ENCODE results near the gene SEL1L.
"Not testable (repeated sequence)": the region's sequence is repeated elsewhere in the genome, so short reads cannot be mapped to it uniquely, and the experiment has no call there.

Gene SEL1L

GRCh38 chr14:81447021-81447764 is 86.5 kb downstream of the SEL1L start:
- no peak for DNase-seq (ENCODE audit: low spot score)

GRCh38 chr14:81446279-81447007 is 87.2 kb downstream of the SEL1L start:
- DNase-seq (ENCODE audit: low spot score) = no peak

DNA sequence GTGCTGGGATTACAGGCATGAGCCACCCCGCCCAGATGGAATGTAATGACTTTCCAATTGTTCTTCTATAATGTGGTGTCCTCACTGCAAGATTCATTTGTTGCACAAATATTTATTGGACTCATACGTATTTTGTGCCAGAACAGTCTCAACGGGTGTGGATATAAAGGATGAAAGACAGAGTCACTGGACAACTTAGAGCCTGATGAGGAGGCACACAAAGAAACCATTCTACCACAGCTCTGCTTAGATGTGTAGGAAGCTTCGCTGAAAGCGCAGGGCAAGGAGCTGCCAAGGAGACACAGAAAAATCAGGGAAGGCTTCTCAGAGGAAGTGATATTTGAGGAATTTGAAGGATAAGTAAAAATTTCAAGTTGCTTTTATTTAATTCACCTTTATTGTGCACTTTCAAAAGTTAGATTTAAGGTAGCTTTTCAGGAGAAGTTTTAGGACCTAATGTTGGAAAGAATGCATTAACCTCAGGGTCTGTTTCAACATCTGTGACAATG is 92.0 kb downstream of the SEL1L start:
- DNase-seq (ENCODE audit: low spot score) = no peak

DNA sequence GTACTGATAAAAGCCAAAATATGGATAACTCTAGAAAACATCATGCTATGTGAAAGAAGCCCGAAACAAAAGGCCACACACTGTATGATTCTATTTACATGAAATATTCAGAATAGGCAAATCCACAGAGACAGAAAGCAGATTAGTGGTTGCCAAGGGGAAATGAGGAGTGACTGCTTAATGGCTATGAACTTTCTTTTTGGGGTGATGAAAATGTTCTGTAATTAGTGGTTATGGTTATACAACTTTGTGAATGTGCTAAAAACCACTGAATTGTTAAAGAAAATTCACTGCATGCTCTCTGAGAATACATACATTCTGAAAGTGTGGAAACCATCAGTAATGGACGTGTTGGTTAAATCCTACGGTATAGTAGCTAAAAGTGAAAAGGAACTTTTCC is 93.6 kb downstream of the SEL1L start:
- no peak for DNase-seq (ENCODE audit: low spot score)

- no peak for DNase-seq (ENCODE audit: low spot score)
Measured at GRCh38 chr14:81437244-81437643, 96.4 kb downstream of the SEL1L start.

DNA sequence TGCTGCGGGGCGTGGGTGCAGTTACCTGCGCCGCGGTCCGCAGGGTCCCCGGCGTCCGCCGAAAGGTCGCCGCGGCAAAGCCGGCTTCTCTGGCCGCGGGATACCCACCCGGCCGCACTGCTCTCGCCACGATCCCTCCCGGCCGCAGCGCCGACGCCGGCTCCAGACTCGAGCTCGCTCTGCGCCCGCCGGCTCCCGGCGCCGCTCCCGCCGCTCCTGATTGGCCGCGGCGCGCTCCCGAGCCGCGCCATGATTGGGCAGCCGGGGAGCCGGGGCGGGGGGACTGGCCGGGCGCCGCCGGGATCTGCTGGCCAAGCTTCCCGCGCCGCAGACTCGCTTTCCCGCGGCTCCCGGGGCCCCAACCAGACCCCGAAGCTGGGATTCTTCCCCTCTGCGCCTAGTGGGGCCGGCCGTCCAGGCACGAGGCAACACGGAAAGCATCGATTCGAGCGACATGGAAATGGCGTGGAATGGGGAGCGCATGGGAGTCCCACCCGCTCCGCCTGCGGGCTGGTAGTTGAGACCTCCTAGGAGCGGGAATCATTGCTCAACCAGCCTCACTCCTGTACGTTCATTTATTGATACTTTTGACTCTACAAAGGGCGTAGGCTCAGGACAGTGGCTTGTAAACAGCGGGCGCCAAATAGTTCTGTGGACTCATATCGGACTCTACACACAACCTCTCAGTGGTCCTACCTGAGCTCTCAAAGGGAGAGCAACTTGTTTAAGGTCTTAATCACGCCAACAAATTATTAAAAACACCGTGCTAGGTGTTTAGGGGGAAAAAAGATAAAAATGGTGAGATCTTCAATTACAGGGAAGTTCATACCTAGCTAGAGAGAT is 97.1 kb downstream of the SEL1L start:
- peak; percentile 65 for DNase-seq (ENCODE audit: low spot score)

DNA sequence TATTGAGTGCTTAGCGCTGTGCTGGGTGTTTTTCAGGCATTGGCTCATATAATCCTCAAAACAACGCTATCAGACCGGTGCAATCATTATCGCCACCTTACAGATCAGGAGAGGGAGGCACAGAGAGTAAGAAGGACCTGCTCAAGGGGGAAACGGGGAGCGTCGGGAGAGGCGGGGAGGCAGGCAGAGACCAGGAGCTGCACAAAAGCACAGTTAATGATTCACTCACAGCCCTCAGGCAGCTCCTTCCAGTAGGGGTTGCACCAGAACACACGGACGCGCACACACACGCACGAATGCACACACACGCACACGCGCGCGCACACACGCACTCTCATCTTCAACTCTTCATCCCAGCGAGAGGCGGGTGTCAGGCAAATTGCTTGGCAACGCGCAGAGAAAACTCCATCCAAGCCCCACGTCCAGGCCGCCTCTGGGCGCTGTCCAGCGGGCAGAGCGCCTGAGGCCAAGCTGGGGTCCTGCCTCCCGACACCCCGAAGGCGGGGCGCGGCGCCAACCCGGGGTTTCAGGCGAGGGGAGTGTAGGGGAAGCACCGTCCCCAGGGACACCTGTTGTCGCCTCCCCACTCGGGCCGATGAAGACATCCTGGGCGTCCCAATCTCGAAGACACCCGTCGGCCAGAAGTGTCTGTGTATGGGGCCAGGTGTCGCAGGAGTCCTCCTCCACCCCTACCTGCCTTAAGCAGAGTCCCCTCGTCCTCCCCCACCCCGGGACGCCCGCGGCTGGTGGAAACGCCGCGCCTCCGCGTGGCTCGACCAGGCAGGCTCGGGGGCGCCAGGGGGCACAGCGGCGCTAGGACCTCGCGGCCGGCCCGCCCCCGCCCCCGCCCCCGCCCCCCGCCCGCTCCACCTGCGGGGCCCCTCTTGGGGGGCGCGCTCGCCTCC is 98.0 kb downstream of the SEL1L start:
- DNase-seq (ENCODE audit: low spot score) = peak; percentile 81

- no peak for DNase-seq (ENCODE audit: low spot score)
Measured at GRCh38 chr14:81435048-81435390, 98.6 kb downstream of the SEL1L start.

DNA sequence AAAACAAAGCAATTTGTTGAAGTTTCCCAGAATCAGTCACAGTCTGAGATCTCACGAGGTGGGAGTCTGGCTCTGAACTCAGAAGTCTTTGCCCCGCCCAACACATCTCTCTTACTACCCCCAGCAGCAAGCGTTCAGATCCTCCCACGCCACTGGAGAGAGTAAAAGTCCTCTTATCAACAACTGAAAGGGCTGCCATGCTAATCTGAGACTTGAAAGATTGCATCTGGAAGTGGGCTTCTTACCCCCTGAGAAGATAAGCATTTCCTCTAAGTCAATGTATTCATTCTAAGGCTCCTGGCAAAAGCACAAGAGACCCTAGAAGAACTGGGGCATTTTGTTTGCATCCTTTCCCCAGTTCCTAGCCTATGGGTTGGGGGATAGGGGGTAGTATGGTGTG is 99.4 kb downstream of the SEL1L start:
- DNase-seq (ENCODE audit: low spot score) = no peak

- DNase-seq (ENCODE audit: low spot score) = no peak
Measured at GRCh38 chr14:81433378-81433777, 100.3 kb downstream of the SEL1L start.

DNA sequence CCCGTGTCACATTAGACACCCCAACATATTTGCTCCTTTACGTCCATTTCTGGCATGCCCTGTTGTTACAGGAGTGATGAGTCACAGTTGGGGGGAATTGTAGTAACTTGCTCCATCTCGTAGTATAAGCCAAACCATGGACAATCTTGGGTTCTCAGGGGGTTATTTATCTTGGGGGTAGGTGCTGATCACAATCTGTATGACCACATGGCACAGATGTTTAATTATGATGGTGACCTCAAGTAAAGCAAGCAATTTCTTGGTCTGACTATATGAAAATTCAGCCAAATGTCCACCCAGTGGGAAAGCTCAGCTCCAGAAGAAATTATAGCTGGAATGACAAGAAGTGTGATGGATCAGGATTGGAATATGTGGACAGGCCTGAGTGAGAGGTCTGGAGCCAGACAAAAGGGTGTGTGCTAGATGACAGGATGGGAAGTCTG is 101.4 kb downstream of the SEL1L start:
- no peak for DNase-seq (ENCODE audit: low spot score)

DNA sequence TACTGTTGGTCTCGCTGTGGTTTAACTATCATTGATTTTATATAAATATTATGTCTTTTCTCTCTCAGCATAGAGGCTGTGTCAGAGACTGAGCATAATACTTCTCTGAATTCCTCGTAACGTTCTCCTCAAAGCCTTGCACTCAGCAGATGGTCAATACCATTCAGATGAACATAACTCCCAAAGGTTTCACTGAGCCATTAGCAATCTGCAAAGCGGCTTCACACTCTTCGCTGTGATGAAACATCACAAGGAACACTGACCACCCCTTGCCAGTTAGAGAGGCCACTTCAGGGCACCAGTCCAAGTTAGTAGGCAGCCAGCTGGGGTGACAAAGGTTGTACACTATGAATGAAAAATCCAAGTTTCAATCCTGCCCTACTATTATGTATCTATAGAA is 103.4 kb downstream of the SEL1L start:
- peak; percentile 22 for DNase-seq (ENCODE audit: low spot score)

GRCh38 chr14:81429749-81430148 is 103.9 kb downstream of the SEL1L start:
- not testable (repeated sequence) for DNase-seq (ENCODE audit: low spot score)

DNA sequence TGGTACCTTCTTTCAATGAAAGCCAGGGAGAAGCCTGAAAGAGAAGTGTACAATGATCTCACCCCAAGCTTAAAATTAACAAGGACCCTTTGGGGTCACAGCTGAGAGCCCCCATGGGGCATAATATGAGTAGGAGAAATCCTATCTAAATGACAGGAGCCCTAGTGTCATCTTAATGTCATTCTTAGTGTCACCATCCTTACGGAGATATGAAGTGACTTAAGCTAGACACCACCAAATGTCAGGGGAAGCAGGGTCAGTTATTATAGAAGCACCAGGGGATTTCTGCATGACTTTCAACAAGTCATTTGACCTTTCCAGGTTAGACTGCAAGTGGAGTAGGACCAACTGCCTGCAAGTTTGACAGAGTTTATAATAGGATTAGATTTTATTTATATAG is 104.6 kb downstream of the SEL1L start:
- no peak for DNase-seq (ENCODE audit: low spot score)

DNA sequence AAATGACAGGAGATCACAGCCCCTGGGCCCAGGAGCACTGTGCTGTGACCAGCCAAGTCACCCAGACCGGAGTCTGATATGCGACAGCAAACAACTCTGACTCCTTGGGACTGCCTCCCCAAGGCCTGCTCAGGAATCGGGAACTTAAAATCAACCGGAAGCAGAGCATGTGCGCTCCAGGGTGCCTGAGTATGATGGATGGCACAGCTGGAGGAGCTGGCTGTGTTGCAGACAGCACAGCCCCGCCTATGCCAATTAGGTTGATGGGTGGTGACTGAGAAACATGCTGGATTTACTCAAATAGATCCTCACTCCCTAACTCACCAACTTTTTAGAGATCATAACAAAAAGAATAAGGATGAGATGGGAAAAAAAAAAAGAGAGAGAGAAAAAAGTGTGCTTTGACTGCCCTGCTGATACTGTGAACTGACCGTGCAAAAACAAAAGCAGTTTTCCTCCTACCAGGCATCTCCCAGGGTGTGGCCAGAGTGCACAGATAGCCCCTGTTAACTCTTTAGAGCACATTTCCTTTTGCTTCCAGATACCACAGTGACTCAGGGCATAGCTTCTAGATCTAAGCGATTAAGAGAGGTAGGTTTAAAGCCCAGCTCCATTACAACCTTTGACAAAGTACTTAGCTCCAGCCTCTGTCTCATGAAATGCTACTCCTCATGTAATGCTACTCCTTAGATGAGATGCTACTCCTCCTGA is 106.2 kb downstream of the SEL1L start:
- DNase-seq (ENCODE audit: low spot score) = no peak

- peak; percentile 55 for DNase-seq (ENCODE audit: low spot score)
Measured at GRCh38 chr14:81423504-81423903, 110.1 kb downstream of the SEL1L start.
